Measurements from ENCODE around the gene GSN.

Gene GSN

GRCh38 chr9:121300283-121301119, 32.5 kb downstream of the GSN start:
- DNase-seq (ENCODE audit: insufficient read length, low spot score) (no peak), FAIRE-seq (no peak)

GRCh38 chr9:121301881-121302286, 33.9 kb downstream of the GSN start:
- FAIRE-seq: no peak
- DNase-seq (ENCODE audit: insufficient read length, low spot score): no peak

DNA sequence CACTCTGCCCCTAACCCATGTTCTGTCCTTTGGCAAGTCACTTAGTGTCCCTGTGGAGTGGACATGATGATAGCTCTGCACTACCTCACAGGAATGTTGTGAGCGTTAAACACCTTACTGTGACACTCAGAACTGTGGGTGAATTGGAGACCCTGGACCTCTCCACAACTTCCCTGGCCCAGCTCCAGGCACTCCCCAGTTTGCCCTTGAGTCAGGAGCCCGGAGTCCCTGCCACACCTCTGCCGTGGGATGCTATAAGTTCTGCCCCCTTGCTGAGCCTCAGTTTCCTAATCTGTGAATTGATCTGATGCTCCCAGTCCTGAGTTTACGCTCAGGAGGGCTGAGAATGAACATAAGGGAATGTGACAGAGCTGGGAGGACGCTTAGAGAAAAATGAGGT, 34.4 kb downstream of the GSN start:
- FAIRE-seq: no peak

DNA sequence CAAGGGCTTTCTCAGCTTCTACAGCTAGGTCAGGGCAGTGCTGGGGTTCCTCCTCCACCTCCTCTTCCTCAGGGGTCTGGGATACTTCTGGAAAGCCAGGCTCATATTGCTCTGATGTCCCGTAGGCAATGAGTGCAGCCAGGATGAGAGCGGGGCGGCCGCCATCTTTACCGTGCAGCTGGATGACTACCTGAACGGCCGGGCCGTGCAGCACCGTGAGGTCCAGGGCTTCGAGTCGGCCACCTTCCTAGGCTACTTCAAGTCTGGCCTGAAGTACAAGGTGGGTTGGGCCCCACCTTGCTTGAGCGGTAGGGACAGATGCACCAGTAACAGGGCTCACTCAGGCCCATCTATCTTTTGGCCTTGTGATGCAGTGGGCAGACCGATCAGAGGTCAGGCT, 34.8 kb downstream of the GSN start:
- no peak for FAIRE-seq
- DNase-seq (ENCODE audit: insufficient read length, low spot score): no peak

More for the DNA sequence above, 34.4 kb downstream of the GSN start:
- DNase-seq (ENCODE audit: insufficient read length, low spot score): no peak

DNA sequence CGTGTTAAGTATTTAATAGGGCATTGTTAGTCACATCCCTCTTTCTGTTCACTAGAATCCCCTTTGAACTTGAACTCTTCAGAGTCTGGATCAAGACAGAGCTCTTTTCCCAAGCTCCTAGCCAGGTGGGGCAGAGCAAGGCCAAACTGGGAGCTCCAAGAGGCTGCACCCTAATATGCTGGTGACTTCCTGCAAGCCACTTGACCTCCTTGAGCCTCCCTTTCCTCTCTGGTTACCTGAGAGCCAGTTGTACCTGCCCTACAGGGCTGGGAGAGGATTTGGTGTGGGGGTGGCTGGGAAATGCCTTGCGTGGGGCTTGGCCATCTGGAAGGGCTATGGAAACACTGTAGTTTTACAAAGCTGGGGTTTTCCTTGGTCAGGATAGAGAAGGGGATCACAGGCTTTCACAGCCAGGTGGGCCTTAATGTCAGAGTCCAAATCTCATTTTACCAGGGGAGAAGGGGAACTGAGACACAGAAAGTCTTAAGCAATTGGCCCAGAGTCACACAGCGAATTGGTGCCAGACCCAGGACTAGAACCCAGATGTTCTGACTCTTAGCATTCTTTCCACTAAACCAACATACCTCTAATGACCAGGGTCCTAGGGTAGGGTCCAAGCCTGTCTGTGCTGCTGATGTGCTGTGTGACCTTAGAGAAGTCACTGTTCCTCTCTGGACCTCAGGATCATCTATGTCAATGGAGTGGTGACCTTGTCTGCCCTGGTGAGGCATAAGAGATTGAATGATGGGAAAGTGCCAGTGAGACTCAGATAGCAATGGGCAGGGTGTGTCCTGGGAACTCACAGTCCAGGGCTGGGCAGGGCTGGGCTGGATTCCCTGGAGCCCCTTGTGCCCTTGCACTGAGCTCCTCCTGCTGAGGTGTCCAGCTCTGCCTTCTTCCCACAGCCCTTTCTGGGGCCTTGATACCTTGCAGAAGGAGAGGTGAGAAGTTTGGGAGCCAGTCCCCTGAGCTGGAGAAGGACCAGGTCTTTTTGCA, 35.8 kb downstream of the GSN start:
- DNase-seq (ENCODE audit: insufficient read length, low spot score) (no peak), FAIRE-seq (no peak)

DNA sequence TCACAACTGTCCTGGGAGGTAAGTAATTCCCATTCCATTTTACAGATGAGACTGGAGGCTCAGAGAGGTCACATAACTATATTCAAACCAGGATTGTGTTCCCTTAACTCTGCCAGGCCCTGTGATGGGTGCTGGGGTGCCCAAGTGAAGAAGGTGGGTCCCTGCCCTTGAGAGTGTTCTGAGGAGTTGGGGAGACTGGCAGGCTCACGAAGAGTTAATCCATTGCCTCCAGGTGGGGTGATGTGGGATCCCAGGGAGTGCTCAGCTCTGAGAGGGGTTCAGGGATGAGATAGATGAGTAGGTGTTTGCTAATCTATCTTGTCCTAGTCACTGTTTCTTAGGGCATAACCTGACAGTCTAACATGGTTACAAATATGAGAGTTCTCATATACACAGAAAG, 36.7 kb downstream of the GSN start:
- no peak for FAIRE-seq

DNA sequence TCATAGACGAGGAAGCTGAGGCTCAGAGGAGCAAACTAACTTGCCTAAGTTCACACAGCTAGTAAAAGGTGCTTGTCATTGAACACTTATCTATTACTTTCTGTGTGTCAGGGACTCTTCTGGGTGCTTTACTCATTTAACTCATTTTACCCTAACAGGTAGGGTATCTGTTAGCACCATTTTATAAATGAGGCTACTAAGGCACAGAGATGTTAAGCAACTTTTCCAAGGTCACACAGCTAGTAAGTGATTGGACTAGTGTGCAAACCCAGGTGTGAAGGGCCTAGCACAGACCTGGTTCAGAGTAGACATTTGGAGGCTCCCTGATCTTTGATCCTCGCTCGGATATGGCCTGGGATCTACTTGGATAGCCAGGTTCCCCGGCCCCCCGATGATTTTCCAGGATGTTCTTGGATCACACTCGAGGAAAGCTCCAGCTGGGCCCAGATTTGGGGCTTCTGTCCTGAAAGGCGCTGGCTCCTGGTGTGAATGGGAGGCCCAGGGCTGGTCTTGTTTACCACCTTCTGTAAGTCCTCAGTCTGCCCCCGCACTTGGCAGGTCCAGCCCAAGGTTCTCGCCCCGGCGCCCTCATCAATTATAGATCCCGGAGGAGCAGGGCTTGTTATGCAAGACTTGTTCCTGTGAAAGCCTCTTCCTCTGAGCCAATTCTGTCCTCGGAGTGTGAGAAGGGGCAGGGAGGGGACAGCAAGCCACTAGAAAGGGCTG, 37.5 kb downstream of the GSN start:
- no peak for DNase-seq (ENCODE audit: insufficient read length, low spot score)
- FAIRE-seq: no peak

More for the DNA sequence above, 36.7 kb downstream of the GSN start:
- DNase-seq (ENCODE audit: insufficient read length, low spot score): no peak

GRCh38 chr9:121307976-121308375, 40.0 kb downstream of the GSN start:
- DNase-seq (ENCODE audit: insufficient read length, low spot score) (no peak), FAIRE-seq (no peak)

GRCh38 chr9:121308765-121309164, 40.8 kb downstream of the GSN start:
- no peak for DNase-seq (ENCODE audit: insufficient read length, low spot score)
- FAIRE-seq: no peak

- FAIRE-seq (no peak), DNase-seq (ENCODE audit: insufficient read length, low spot score) (no peak)
Measured at GRCh38 chr9:121309171-121309570, 41.2 kb downstream of the GSN start.

- no peak for DNase-seq (ENCODE audit: insufficient read length, low spot score)
- no peak for FAIRE-seq
Measured at GRCh38 chr9:121309833-121310425, 42.0 kb downstream of the GSN start.

DNA sequence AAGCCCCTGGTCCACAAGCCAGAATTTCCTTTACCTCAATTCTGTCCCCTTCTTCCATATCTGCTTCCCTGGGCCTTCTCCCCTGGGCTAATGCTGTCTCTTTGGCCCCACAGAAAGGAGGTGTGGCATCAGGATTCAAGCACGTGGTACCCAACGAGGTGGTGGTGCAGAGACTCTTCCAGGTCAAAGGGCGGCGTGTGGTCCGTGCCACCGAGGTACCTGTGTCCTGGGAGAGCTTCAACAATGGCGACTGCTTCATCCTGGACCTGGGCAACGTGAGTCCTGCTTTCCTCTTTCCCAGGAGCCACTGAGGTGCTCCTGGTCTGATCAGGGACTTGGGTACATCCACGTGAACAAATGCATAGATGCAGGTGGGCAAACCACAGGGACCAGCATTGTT, 42.6 kb downstream of the GSN start:
- DNase-seq (ENCODE audit: insufficient read length, low spot score) (no peak), FAIRE-seq (no peak)

DNA sequence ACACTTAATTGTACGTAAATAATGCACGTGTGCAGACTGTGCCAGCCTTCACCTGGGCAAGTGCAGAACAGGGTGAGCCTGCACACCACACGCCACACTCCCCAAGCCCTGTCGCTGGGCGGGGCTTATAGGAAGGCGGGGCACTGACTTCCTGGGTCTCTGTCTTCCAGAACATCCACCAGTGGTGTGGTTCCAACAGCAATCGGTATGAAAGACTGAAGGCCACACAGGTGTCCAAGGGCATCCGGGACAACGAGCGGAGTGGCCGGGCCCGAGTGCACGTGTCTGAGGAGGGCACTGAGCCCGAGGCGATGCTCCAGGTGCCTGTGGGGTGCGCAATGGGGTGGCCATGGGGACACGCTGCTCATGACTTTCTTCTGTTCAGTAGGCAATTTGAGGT, 44.2 kb downstream of the GSN start:
- DNase-seq (ENCODE audit: insufficient read length, low spot score): no peak
- no peak for FAIRE-seq

DNA sequence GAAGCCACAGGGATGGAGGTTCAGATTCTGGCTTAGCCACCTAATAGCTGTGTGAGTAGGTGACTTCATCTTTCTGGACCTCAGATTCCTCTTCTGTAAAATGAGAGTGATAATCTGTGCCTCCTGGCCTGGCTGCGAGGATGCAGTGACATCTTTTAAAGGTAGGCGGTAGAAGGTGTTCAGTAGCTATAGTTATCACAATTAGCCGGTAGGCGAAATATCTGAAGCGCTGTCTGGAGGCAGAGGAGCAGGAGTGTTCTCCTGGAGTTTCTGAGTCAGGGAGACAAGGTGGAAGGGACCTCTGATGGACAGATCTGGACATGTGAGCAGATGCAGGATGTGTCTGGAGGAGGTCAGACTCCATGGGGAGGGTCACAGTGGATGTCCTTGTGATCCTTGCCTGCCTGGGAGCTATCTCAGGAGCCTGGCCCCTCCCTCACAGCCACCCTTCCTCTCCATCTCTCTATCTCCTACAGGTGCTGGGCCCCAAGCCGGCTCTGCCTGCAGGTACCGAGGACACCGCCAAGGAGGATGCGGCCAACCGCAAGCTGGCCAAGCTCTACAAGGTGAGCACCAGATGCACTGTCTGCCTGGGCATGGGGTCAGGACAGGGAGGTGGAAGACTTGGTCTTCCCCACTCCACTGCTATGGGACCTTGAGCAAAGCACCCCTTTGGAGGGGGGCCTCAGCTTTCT, 45.6 kb downstream of the GSN start:
- FAIRE-seq (no peak), DNase-seq (ENCODE audit: insufficient read length, low spot score) (no peak)

DNA sequence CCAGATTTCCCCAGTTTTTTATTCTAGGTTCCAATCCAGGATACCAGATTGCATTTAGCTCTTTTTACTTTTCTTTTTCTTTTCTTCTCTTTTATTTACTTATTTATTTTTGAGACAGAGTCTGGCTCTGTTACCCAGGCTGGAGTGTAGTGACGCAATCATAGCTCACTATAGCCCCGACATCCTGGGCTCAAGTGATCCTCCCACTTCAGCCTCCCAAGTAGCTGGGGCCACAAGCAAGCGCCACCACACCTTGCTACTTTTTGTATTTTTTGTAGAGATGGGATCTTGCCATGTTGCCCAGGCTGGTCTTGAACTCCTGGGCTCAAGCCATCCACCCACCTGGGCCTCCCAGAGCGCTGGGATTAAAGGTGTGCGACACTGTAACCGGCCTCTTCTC, 48.4 kb downstream of the GSN start:
- DNase-seq (ENCODE audit: insufficient read length, low spot score) (no peak), FAIRE-seq (no peak)

GRCh38 chr9:121316852-121317373, 49.0 kb downstream of the GSN start:
- DNase-seq (ENCODE audit: insufficient read length, low spot score) (no peak), FAIRE-seq (no peak)

GRCh38 chr9:121317737-121318630, 50.0 kb downstream of the GSN start:
- no peak for FAIRE-seq
- no peak for DNase-seq (ENCODE audit: insufficient read length, low spot score)

DNA sequence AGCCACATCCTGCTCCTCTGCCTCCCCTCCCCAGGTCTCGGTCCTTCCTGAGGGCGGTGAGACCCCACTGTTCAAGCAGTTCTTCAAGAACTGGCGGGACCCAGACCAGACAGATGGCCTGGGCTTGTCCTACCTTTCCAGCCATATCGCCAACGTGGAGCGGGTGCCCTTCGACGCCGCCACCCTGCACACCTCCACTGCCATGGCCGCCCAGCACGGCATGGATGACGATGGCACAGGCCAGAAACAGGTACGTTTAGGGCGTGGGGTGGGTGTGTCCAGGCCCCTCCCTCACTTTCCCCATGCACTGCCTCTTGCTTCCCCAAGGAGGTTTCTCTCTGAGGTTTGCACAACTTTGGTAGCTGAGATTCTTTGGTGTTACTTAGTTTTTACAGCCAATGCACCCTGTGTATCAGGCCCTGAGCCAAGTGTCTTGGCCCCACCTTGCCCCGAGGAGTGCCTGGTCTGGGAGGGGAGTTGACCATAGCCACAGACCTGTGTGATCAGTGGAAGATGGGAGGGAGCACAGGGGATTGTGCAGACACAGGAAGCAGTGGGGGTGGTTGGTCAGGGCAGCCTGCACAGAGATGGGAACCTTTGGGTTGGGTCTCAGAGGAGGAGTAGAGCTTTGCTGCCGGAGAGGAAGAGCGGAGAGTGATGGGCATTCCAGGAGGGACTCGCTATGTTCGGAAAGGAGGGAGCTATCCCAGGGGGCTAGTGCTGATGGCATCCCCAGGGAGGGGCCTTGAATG, 50.8 kb downstream of the GSN start:
- DNase-seq (ENCODE audit: insufficient read length, low spot score): no peak
- FAIRE-seq: no peak

Data from GM19239 (cell line).